ENCODE measurements around the gene AQP9. TPM values are rescaled to one million over a fixed set of nuclear protein-coding genes. Genes with fewer than 3 reads are reported as not detected.

The AQP9 gene
- total RNA-seq, 2 experiments from 2014 or later: 0.18 TPM; not detected in 1

DNA sequence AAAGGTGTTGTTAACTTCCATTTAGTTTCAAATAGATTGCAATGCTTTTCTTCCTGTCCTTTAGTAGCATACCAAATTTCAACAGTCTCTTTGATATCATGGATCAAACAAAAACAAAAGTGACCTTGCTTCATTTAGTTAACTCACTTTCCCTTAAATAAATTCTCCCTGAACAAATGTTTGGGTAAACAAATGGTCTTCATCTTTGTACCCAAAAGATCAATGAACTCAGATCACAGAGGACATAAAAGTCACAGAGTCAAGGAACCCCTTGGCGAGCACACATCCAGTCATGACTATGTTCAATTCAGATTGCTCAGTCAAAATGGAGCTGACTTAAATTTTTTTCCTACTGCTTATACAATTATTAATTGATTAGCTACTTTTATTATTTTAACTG, 20.6 kb upstream of the AQP9 start:
- DNase-seq (no peak), ATAC-seq (no peak)
- no peak overlapping the region for H3K4me3 Mint-ChIP-seq
- POLR2A ChIA-PET: no interaction called here
- no peaks in the 10 kb centered on the region for H3K9me3 Mint-ChIP-seq (ENCODE audit: low read depth)
- no peak overlapping the region for H3K27ac Mint-ChIP-seq
- CTCF ChIA-PET: no interaction called here
- H3K4me1 Mint-ChIP-seq: no peaks in the 10 kb centered on the region
- no peaks in the 10 kb centered on the region for H3K36me3 Mint-ChIP-seq (ENCODE audit: low read depth)
- intact Hi-C loops (cut with DNase I, micrococcal nuclease): no loop called here
- peaks cover 9% of the 10 kb centered on the region for H3K27me3 Mint-ChIP-seq

DNA sequence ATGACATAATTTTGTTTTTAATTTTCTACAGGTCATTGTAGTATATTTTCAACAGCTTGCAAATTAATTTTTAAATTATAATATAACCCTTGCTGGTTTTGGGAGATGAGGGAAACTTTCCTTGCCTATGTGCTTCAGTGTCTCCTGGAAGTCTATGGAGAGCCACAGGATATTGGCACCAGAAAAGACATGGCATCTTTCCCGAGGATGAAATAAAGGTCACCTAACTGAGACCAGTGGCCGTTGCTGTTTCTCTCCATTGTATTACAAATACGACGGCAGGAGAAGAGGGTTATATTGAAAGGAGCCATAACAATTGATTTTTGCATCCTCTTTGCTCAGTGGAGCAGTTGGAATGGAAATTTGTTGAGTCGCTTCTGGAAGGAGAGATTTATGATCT, 19.9 kb upstream of the AQP9 start:
- no peak overlapping the region for H3K4me3 Mint-ChIP-seq
- DNase-seq (no peak), ATAC-seq (no peak)
- CTCF ChIA-PET: no interaction called here
- no peaks in the 10 kb centered on the region for H3K9me3 Mint-ChIP-seq (ENCODE audit: low read depth)
- H3K27ac Mint-ChIP-seq: no peak overlapping the region
- H3K36me3 Mint-ChIP-seq (ENCODE audit: low read depth): no peaks in the 10 kb centered on the region
- H3K27me3 Mint-ChIP-seq: peaks cover 10% of the 10 kb centered on the region
- no peaks in the 10 kb centered on the region for H3K4me1 Mint-ChIP-seq
- intact Hi-C loops (cut with DNase I, micrococcal nuclease): no loop called here
- POLR2A ChIA-PET: no interaction called here

DNA sequence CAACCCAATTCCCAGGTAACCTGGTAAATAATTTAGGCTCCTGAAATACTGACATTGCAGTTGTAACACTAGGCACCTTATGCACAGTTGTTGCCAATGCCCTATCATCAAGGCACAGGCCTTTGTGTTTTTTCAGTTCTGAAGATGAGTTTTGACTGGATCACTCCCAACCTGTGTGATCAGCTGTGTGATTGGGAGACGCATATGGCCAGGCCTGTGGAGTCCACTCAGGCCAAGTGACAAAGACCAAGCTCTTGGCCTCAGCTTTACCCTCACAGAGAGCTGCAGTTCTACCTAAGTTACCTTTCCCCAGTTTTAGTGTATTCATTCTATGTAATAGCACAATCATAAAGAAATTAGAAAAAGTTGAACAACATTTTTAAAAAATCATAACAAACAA, 19.2 kb upstream of the AQP9 start:
- peaks cover 12% of the 10 kb centered on the region for H3K27me3 Mint-ChIP-seq
- ATAC-seq (no peak), DNase-seq (no peak)
- ChIA-PET POLR2A (no interaction called here), CTCF (no interaction called here)
- intact Hi-C loops (cut with DNase I, micrococcal nuclease): no loop called here
- no peak overlapping the region for H3K4me3 Mint-ChIP-seq
- no peak overlapping the region for H3K27ac Mint-ChIP-seq
- no peaks in the 10 kb centered on the region for H3K36me3 Mint-ChIP-seq (ENCODE audit: low read depth)
- peaks cover under 1% of the 10 kb centered on the region for H3K9me3 Mint-ChIP-seq (ENCODE audit: low read depth)
- no peaks in the 10 kb centered on the region for H3K4me1 Mint-ChIP-seq

DNA sequence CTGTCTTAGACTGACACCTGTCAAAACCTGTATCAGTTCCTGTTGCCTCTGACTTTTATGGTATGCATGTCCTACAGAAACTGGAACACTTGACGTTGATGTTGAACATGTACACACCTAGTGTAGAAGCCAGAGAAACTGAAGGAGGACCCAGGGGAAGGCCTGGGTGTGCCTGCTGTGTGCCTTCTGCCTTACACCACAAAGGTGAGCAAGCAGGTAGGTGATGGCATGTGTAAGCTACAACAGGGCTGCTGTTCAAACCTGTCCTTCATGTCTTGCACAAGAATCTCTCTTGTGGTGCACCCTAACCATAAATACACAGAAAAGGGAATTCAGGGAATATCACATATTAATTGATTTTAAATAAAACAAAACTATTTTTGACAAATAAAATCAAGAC, 13.6 kb upstream of the AQP9 start:
- no peak overlapping the region for H3K4me3 Mint-ChIP-seq
- intact Hi-C loops (cut with DNase I, micrococcal nuclease): no loop called here
- H3K4me1 Mint-ChIP-seq: no peaks in the 10 kb centered on the region
- H3K27me3 Mint-ChIP-seq: peaks cover 13% of the 10 kb centered on the region
- ChIA-PET CTCF (no interaction called here), POLR2A (no interaction called here)
- no peak overlapping the region for H3K27ac Mint-ChIP-seq
- no peaks in the 10 kb centered on the region for H3K36me3 Mint-ChIP-seq (ENCODE audit: low read depth)
- H3K9me3 Mint-ChIP-seq (ENCODE audit: low read depth): peaks cover 5% of the 10 kb centered on the region
- DNase-seq (no peak), ATAC-seq (no peak)

DNA sequence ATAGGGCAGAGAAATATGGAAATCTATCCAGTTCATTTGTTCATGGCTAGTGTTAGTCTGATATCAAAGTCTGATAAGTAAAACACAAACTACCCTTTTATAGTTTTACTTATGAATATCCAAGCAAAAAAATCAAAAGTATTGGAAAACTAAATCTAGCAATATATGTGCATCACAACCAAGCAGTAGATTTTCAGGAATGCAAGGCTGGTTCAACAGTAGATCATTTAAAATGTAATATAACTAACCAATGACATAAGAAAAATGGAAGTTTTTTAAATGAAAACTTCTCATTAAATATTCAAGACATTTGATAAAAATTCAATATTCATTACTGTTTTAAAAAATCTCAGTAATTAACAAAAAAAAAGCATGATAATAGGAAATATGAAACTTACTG, 12.8 kb upstream of the AQP9 start:
- Mint-ChIP-seq H3K4me3 (no peak overlapping the region), H3K4me1 (no peaks in the 10 kb centered on the region), H3K27ac (no peak overlapping the region), H3K36me3 (ENCODE audit: low read depth) (no peaks in the 10 kb centered on the region), H3K9me3 (ENCODE audit: low read depth) (peaks cover 5% of the 10 kb centered on the region), H3K27me3 (peaks cover 11% of the 10 kb centered on the region)
- ChIA-PET POLR2A (no interaction called here), CTCF (no interaction called here)
- intact Hi-C loops (cut with DNase I, micrococcal nuclease): no loop called here
- DNase-seq: no peak
- ATAC-seq: no peak

DNA sequence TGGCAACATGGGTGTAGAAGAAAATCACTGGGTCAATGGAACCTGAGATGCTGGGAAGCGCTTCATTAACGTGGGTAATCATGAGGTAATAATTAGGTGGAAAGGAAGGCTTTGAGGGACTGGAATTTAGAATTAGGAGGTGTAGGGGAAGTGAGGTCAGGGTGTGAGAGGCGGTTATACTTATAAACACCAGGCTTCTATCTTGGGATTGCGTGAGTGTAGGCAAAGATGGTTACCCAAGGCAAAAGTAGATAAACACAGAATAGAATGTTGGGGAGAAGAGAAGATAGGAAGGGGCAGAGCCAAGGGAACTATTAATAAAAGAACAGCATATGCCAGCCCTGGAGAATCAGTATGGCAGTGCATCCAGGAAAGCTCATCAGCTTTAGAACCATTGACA, 3.3 kb upstream of the AQP9 start:
- no peak overlapping the region for H3K27ac Mint-ChIP-seq
- no peaks in the 10 kb centered on the region for H3K4me1 Mint-ChIP-seq
- ChIA-PET POLR2A (no interaction called here), CTCF (no interaction called here)
- ATAC-seq: no peak
- H3K9me3 Mint-ChIP-seq (ENCODE audit: low read depth): no peaks in the 10 kb centered on the region
- no peaks in the 10 kb centered on the region for H3K36me3 Mint-ChIP-seq (ENCODE audit: low read depth)
- no peak for DNase-seq
- no peak overlapping the region for H3K4me3 Mint-ChIP-seq
- intact Hi-C loops (cut with DNase I, micrococcal nuclease): loop anchor here in 1 of 2 experiments (5.0 kb wide), 1 partner anchor 817 kb away; no protein-coding TSS in a partner anchor
- peaks cover 18% of the 10 kb centered on the region for H3K27me3 Mint-ChIP-seq

DNA sequence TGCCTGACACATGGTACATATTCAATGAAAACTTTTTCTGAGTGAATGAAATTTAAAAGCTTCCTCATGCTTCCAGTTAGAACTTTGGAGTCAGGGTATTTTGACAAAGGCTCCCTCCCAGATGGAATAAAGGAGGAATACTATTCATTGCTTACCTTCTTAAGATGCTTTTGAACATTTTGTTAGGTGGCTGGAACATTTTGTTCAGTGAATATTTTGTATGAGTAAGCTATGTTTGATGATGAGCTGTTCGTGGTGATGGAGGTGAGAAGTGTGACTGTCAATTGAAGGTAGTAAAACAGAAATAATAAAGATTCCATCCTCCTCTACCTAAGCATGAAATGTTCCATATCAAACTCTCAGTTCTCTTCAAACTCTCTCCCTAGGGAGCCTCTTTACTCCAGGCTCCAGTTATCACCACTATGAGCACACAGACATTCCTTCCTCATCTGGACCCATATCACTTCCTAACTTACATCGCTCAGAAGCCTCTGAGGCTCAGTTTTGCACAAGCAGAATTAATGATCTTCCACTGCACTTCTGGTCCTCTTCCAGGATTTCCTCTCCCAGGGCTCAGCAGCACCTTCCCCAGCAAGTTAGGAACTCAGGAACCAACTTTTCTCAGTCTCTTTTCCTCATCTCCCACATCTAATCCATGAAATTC, 2.5 kb upstream of the AQP9 start:
- ATAC-seq: no peak
- Mint-ChIP-seq H3K4me1 (no peaks in the 10 kb centered on the region), H3K9me3 (ENCODE audit: low read depth) (no peaks in the 10 kb centered on the region), H3K27me3 (peaks cover 18% of the 10 kb centered on the region), H3K4me3 (no peak overlapping the region), H3K27ac (no peak overlapping the region), H3K36me3 (ENCODE audit: low read depth) (no peaks in the 10 kb centered on the region)
- DNase-seq: no peak
- POLR2A ChIA-PET: no interaction called here
- CTCF ChIA-PET: no interaction called here
- intact Hi-C loops (cut with DNase I, micrococcal nuclease): loop anchor here in 1 of 2 experiments (5.0 kb wide), 1 partner anchor 817 kb away; no protein-coding TSS in a partner anchor

DNA sequence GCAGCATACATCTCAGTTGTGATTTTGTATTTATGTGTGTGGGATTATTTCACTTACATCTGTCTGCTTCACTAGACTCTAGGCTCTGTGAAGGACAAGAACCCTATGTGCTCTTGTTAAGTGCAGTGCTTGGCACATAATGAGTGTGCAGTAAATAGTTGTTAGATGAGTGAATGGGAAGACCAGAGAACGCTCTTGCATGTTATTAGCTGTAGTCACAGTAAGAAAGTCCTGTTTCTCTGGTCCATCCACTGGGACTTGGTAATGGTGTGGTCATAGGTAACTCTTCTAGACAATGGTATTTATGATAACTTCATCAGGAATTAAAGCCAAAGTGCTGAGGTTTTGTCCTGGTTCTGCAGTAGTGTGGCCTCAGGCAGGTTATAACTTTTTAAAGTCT, 1.4 kb upstream of the AQP9 start:
- DNase-seq: no peak
- Mint-ChIP-seq H3K4me3 (no peak overlapping the region), H3K9me3 (ENCODE audit: low read depth) (no peaks in the 10 kb centered on the region), H3K27me3 (peaks cover 18% of the 10 kb centered on the region), H3K27ac (no peak overlapping the region), H3K4me1 (no peaks in the 10 kb centered on the region), H3K36me3 (ENCODE audit: low read depth) (no peaks in the 10 kb centered on the region)
- ChIA-PET POLR2A (no interaction called here), CTCF (no interaction called here)
- intact Hi-C loops (cut with DNase I, micrococcal nuclease): loop anchor here in 1 of 2 experiments (5.0 kb wide), 1 partner anchor 816 kb away; no protein-coding TSS in a partner anchor
- no peak for ATAC-seq

DNA sequence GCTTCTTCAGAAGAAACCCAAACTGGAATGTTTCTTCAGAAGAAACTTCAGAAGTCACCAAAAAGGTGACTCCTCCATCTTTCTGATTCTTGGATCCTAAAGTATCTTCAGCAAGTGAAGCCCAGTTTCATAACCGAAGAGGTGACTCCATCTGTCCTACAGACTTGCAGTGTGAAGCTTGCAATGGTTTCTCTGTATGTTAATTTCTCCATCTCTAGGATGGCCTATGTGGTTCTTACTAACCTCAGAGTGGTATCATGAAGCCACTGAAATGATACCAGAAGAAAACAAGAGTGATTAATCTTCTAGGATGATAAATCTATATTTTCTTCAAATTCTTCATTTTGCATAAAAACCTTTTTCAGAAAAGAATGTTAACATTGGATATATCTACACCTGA, 495 bp upstream of the AQP9 start:
- no peak for DNase-seq
- Mint-ChIP-seq H3K9me3 (ENCODE audit: low read depth) (no peaks in the 10 kb centered on the region), H3K4me3 (no peak overlapping the region), H3K4me1 (no peaks in the 10 kb centered on the region), H3K36me3 (ENCODE audit: low read depth) (no peaks in the 10 kb centered on the region), H3K27me3 (peaks cover 18% of the 10 kb centered on the region), H3K27ac (no peak overlapping the region)
- peak; percentile 23 for ATAC-seq
- POLR2A ChIA-PET: no interaction called here
- intact Hi-C loops (cut with DNase I, micrococcal nuclease): loop anchor here in 1 of 2 experiments (5.0 kb wide), 1 partner anchor 815 kb away; no protein-coding TSS in a partner anchor
- CTCF ChIA-PET: no interaction called here

DNA sequence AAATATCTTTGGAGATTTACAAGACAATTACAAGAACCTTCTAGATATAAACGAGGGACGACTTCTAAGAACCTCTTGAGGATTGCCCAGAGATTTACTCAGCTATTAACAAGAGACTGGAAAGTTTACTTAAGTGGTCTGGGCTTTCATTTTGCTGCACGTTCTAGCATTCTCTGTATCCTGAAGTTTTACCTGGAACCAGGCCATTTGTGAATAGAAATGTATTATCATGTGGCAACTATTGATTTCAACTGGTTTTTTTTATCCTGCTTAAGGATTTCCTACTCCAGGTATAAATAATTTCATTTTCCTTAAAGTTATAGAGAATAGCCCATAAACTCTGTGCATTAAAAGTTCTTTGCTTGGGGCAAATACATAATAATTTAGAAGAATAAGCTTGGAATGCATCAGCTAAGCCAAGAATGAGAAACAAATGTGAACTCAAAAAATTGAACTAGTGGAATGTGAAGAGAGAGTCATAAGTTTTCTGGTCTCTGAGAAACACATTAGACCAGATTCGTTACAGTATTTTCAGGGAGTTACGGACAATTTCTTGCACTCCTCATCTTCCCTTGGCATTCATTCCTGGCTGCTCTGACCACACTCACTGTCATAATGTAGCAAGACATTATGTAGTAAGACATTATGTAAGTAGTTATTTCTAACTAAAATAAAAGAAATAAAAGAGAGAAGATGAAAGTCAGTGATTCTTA, 1.3 kb downstream of the AQP9 start:
- DNase-seq: no peak
- ChIA-PET POLR2A (no interaction called here), CTCF (no interaction called here)
- peaks cover 17% of the 10 kb centered on the region for H3K27me3 Mint-ChIP-seq
- ATAC-seq: no peak
- no peak overlapping the region for H3K4me3 Mint-ChIP-seq
- intact Hi-C loops (cut with DNase I, micrococcal nuclease): loop anchor here in 1 of 2 experiments (5.0 kb wide), 1 partner anchor 813 kb away; no protein-coding TSS in a partner anchor
- no peaks in the 10 kb centered on the region for H3K36me3 Mint-ChIP-seq (ENCODE audit: low read depth)
- H3K27ac Mint-ChIP-seq: no peak overlapping the region
- H3K9me3 Mint-ChIP-seq (ENCODE audit: low read depth): no peaks in the 10 kb centered on the region
- H3K4me1 Mint-ChIP-seq: no peaks in the 10 kb centered on the region

DNA sequence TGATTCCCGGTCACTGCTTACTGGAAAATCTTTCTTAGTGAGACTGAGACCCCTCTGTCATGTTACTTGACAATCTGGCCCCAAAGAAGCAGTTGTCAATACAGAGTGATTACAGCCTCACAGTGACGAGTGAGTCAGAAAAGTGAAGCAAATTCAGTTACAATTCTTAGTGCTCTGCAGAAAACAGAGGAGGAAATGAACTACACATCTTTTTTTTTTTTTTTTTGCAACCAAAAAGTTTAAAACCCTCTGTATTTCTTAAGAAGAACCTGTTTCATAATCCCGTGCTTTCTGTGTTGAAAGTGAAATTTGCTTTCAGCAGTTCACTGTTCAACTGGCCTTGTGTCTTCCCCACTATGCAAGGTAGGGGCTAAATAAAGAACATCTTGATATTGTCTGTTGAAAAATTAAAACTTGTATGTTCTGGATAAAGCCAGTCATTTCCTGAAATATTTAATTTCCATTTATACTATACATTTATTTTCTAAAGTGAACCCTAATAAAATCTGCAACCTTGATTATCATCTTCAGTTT, 1.9 kb downstream of the AQP9 start:
- ATAC-seq (no peak), DNase-seq (no peak)
- Mint-ChIP-seq H3K27ac (no peak overlapping the region), H3K9me3 (ENCODE audit: low read depth) (no peaks in the 10 kb centered on the region), H3K4me1 (no peaks in the 10 kb centered on the region), H3K27me3 (peaks cover 14% of the 10 kb centered on the region), H3K4me3 (no peak overlapping the region), H3K36me3 (ENCODE audit: low read depth) (no peaks in the 10 kb centered on the region)
- CTCF ChIA-PET: no interaction called here
- intact Hi-C loops (cut with DNase I, micrococcal nuclease): loop anchor here in 1 of 2 experiments (5.0 kb wide), 1 partner anchor 812 kb away; no protein-coding TSS in a partner anchor
- POLR2A ChIA-PET: no interaction called here

DNA sequence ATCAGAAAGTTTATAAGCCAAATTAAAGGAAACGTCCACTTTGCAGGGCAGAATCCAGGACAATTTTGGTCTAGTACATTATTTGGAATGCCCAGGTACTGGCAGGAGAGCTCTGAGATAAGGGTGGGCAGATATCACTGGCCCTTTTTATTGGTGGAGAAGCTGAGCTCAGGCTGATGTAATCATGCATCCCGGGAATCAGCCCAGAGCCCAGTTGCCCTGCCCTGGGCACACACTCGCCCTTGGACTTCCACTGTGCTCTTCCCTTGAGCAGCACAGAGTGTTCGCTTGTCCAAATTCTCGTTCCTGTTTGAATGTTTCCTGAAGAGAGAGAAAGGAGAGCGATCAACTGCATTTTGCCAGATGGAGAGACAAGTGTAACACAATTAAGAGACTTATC, 3.7 kb downstream of the AQP9 start:
- peaks cover 9% of the 10 kb centered on the region for H3K27me3 Mint-ChIP-seq
- intact Hi-C loops (cut with DNase I, micrococcal nuclease): no loop called here
- DNase-seq: no peak
- H3K27ac Mint-ChIP-seq: no peak overlapping the region
- CTCF ChIA-PET: no interaction called here
- H3K4me3 Mint-ChIP-seq: no peak overlapping the region
- H3K9me3 Mint-ChIP-seq (ENCODE audit: low read depth): no peaks in the 10 kb centered on the region
- H3K4me1 Mint-ChIP-seq: no peaks in the 10 kb centered on the region
- no peaks in the 10 kb centered on the region for H3K36me3 Mint-ChIP-seq (ENCODE audit: low read depth)
- no peak for ATAC-seq
- POLR2A ChIA-PET: no interaction called here

Data from activated CD4-positive, alpha-beta T cell treated with anti-CD3 and anti-CD28 coated beads for 36 hours (primary cell).